ENCODE data around the gene SSBP4.
A peak's percentile ranks its signal among the peaks of the same experiment; 100 is the strongest.

The SSBP4 gene

GRCh38 chr19:18435178-18435841, 16.1 kb downstream of the SSBP4 start:
- Histone ChIP-seq H4K20me1 (peaks cover 26 to 64% (median 45%) of the 10 kb centered on the region in 11 experiments; a peak in 20 of 22 replicates), H3K9ac (no peak overlapping the region), H3K9me3 (replicated peaks in 1 of 11) (no peaks in the 10 kb centered on the region), H3K4me3 (peak overlapping the region in 2 of 10 experiments; percentile 65 to 67; a peak in 1 of 20 replicates), H3K27ac (peak overlapping the region in 1 of 11 experiments; percentile 5; a peak in 1 of 22 replicates), H3K4me2 (peak overlapping the region; percentile 87 to 99 (median 95); a peak in 21 of 22 replicates), H3K36me3 (peaks cover 0 to 45% (median 19%) of the 10 kb centered on the region in 11 experiments; a peak in 17 of 22 replicates), H3K4me1 (peaks cover 71 to 88% (median 82%) of the 10 kb centered on the region in 10 experiments), H3K27me3 (no peaks in the 10 kb centered on the region)
- no peak for TF ChIP-seq Cebpa-rat (IDR thresholded peaks at IDR 0.05)

GRCh38 chr19:18435842-18436670, 16.9 kb downstream of the SSBP4 start:
- Histone ChIP-seq H4K20me1 (peaks cover 29 to 66% (median 52%) of the 10 kb centered on the region in 11 experiments; a peak in 21 of 22 replicates), H3K36me3 (peaks cover 0 to 38% (median 19%) of the 10 kb centered on the region in 11 experiments; a peak in 16 of 22 replicates), H3K27ac (peak overlapping the region in 8 of 11 experiments; percentile 30 to 79 (median 74); a peak in 12 of 22 replicates), H3K27me3 (no peaks in the 10 kb centered on the region), H3K9me3 (replicated peaks in 1 of 11) (no peaks in the 10 kb centered on the region), H3K4me2 (peak overlapping the region; percentile 76 to 99 (median 92)), H3K4me1 (peaks cover 64 to 88% (median 79%) of the 10 kb centered on the region in 10 experiments), H3K4me3 (peak overlapping the region in 9 of 10 experiments; percentile 47 to 77 (median 64); a peak in 15 of 20 replicates), H3K9ac (peak overlapping the region in 9 of 11 experiments; percentile 53 to 81 (median 71); a peak in 15 of 22 replicates)
- no peak for TF ChIP-seq Cebpa-rat (IDR thresholded peaks at IDR 0.05)

GRCh38 chr19:18436671-18437490, 17.7 kb downstream of the SSBP4 start:
- Histone ChIP-seq H3K4me3 (peak overlapping the region; percentile 47 to 77 (median 64)), H3K27me3 (no peaks in the 10 kb centered on the region), H3K4me1 (peaks cover 58 to 82% (median 74%) of the 10 kb centered on the region in 10 experiments), H3K9ac (peak overlapping the region; percentile 53 to 81 (median 70); a peak in 20 of 22 replicates), H3K36me3 (peaks cover 0 to 32% (median 18%) of the 10 kb centered on the region in 11 experiments; a peak in 16 of 22 replicates), H3K9me3 (replicated peaks in 1 of 11) (no peaks in the 10 kb centered on the region), H3K4me2 (peak overlapping the region; percentile 76 to 99 (median 93)), H4K20me1 (peaks cover 38 to 74% (median 61%) of the 10 kb centered on the region in 11 experiments; a peak in 21 of 22 replicates), H3K27ac (peak overlapping the region in 9 of 11 experiments; percentile 30 to 79 (median 73); a peak in 16 of 22 replicates)
- TF ChIP-seq Cebpa-rat (IDR thresholded peaks at IDR 0.05): no peak

GRCh38 chr19:18437491-18438330, 18.5 kb downstream of the SSBP4 start, which contains the start of gene ISYNA1:
Gene ISYNA1 (minus strand): TSS chr19:18438133. CDS start chr19:18437979, 154 bp downstream.
- Histone ChIP-seq H3K27me3 (no peaks in the 10 kb centered on the region), H3K4me3 (peak within 1 kb of the TSS; percentile 51 to 77 (median 69)), H4K20me1 (peaks cover 42 to 82% (median 61%) of the 10 kb centered on the region in 11 experiments; a peak in 21 of 22 replicates), H3K27ac (peak within 1 kb of the TSS in 10 of 11 experiments; percentile 53 to 79 (median 70); a peak in 20 of 22 replicates), H3K4me1 (peaks cover 50 to 74% (median 69%) of the 10 kb centered on the region in 10 experiments), H3K9me3 (replicated peaks in 1 of 11) (no peaks in the 10 kb centered on the region), H3K36me3 (peaks cover 4 to 32% (median 19%) of the 10 kb centered on the region in 11 experiments; a peak in 18 of 22 replicates), H3K4me2 (peak within 1 kb of the TSS; percentile 93 to 99 (median 97)), H3K9ac (peak within 1 kb of the TSS; percentile 67 to 86 (median 79))
- TF ChIP-seq Cebpa-rat (IDR thresholded peaks at IDR 0.05): no peak

GRCh38 chr19:18438331-18439024, 19.3 kb downstream of the SSBP4 start:
- H3K4me3 ChIP-seq: peak overlapping the region; percentile 51 to 77 (median 69); a peak in 16 of 20 replicates
- H3K9me3 ChIP-seq (replicated peaks in 1 of 11): no peaks in the 10 kb centered on the region
- H3K4me1 ChIP-seq: peaks cover 48 to 76% (median 69%) of the 10 kb centered on the region in 10 experiments
- TF ChIP-seq Cebpa-rat (IDR thresholded peaks at IDR 0.05): no peak
- H4K20me1 ChIP-seq: peaks cover 42 to 89% (median 62%) of the 10 kb centered on the region in 11 experiments; a peak in 21 of 22 replicates
- H3K4me2 ChIP-seq: peak overlapping the region; percentile 91 to 99 (median 97)
- H3K27ac ChIP-seq: peak overlapping the region in 6 of 11 experiments; percentile 13 to 73 (median 50); a peak in 4 of 22 replicates
- peaks cover 11 to 40% (median 25%) of the 10 kb centered on the region in 11 experiments; a peak in 20 of 22 replicates for H3K36me3 ChIP-seq
- no peaks in the 10 kb centered on the region for H3K27me3 ChIP-seq
- peak overlapping the region in 10 of 11 experiments; percentile 67 to 86 (median 80); a peak in 18 of 22 replicates for H3K9ac ChIP-seq

GRCh38 chr19:18439025-18439909, 20.1 kb downstream of the SSBP4 start:
- Histone ChIP-seq H3K27me3 (no peaks in the 10 kb centered on the region), H3K4me3 (no peak overlapping the region), H3K27ac (no peak overlapping the region), H3K36me3 (peaks cover 19 to 44% (median 33%) of the 10 kb centered on the region in 11 experiments; a peak in 20 of 22 replicates), H3K9ac (peak overlapping the region in 6 of 11 experiments; percentile 4 to 86 (median 80); a peak in 3 of 22 replicates), H3K4me1 (peaks cover 52 to 78% (median 73%) of the 10 kb centered on the region in 10 experiments), H3K9me3 (replicated peaks in 1 of 11) (no peaks in the 10 kb centered on the region), H3K4me2 (peak overlapping the region; percentile 91 to 99 (median 97); a peak in 19 of 22 replicates), H4K20me1 (peaks cover 44 to 95% (median 67%) of the 10 kb centered on the region in 11 experiments; a peak in 21 of 22 replicates)
- TF ChIP-seq Cebpa-rat (IDR thresholded peaks at IDR 0.05): no peak
